OCI-LY1 (cell line): ENCODE results near the gene SERGEF.

Experiments
- H2AFZ ChIP-seq: fragments of 200-600 bp; sonication (generic), shearing (Covaris generic); 2 replicates; pipeline ENCODE4 v1.6.0; 2014; ENCODE audit warnings: antibody characterized with exemption, mild to moderate bottlenecking, low read length
- H3F3A ChIP-seq: fragments of 200-600 bp; sonication (generic), shearing (Covaris generic); 2 replicates; pipeline ENCODE4 v1.6.0; 2014; ENCODE audit warnings: mild to moderate bottlenecking, antibody characterized with exemption, low read length, moderate library complexity; ENCODE audit not compliant: insufficient read depth
- H3K27ac ChIP-seq: fragments of 200-600 bp; sonication (generic); 2 replicates; pipeline ENCODE4 v1.5.1; 2014; ENCODE audit warnings: low read length, mixed run types, mild to moderate bottlenecking, low read depth; ENCODE audit not compliant: poor library complexity, severe bottlenecking
- H3K27me3 ChIP-seq: fragments of 200-600 bp; sonication (generic); 2 replicates; pipeline ENCODE4 v1.6.0; 2014; ENCODE audit warnings: antibody characterized with exemption, mild to moderate bottlenecking, low read length, moderate library complexity; ENCODE audit not compliant: insufficient read depth
- H3K36me3 ChIP-seq: fragments of 200-600 bp; sonication (generic); 2 replicates; pipeline ENCODE4 v1.6.1; 2014; ENCODE audit warnings: mild to moderate bottlenecking, antibody characterized with exemption, low read length, moderate library complexity, mixed read lengths; ENCODE audit not compliant: insufficient read depth
- H3K4me1 ChIP-seq: fragments of 200-600 bp; sonication (generic); 2 replicates; pipeline ENCODE4 v1.5.1; 2014; ENCODE audit warnings: mild to moderate bottlenecking, low read length, moderate library complexity; ENCODE audit not compliant: insufficient read depth, severe bottlenecking
- H3K4me2 ChIP-seq: fragments of 200-600 bp; sonication (generic), shearing (Covaris generic); 2 replicates; pipeline ENCODE4 v1.6.1; 2014; ENCODE audit warnings: low read length
- H3K4me3 ChIP-seq: fragments of 200-600 bp; sonication (generic); 2 replicates; pipeline ENCODE4 v1.5.1; 2014; ENCODE audit warnings: low read length, low read depth, mild to moderate bottlenecking, mixed read lengths; ENCODE audit not compliant: poor library complexity, severe bottlenecking
- H3K79me2 ChIP-seq: fragments of 200-600 bp; shearing (Covaris generic); 2 replicates; pipeline ENCODE4 v1.6.1; 2016; ENCODE audit warnings: mixed run types, low read length, mixed read lengths; ENCODE audit not compliant: insufficient read depth
- H3K9ac ChIP-seq: fragments of 200-600 bp; sonication (generic), shearing (Covaris generic); 2 replicates; pipeline ENCODE4 v1.6.1; 2014; ENCODE audit warnings: mild to moderate bottlenecking, low read length, mixed read lengths
- H3K9me2 ChIP-seq: fragments of 200-600 bp; sonication (generic), shearing (Covaris generic); 2 replicates; pipeline ENCODE4 v1.6.1; 2014; ENCODE audit warnings: low read depth, mild to moderate bottlenecking, low read length, mixed read lengths
- H3K9me3 ChIP-seq: fragments of 200-600 bp; shearing (Covaris generic); 2 replicates; pipeline ENCODE4 v1.6.1; 2014; ENCODE audit warnings: low read length, mixed read lengths
- H4K20me1 ChIP-seq: fragments of 200-600 bp; sonication (generic), shearing (Covaris generic); 2 replicates; pipeline ENCODE4 v1.6.0; 2016; ENCODE audit warnings: mild to moderate bottlenecking, low read length; ENCODE audit not compliant: insufficient read depth
- EZH2 ChIP-seq: fragments of 200-600 bp; sonication (generic), shearing (Covaris generic); IDR thresholded peaks from 2 replicates; pipeline ENCODE4 v1.8.0; 2017; ENCODE audit warnings: borderline replicate concordance, mixed run types, mild to moderate bottlenecking, antibody characterized with exemption, low read length, moderate library complexity, mixed read lengths
- TF ChIP-seq, protein P1 (sequence below): fragments of 200-600 bp; sonication (generic), shearing (Covaris generic); IDR thresholded peaks from 2 replicates; pipeline ENCODE4 v1.5.1; 2017; ENCODE audit warnings: mild to moderate bottlenecking, antibody characterized with exemption, low read length, moderate library complexity, mixed read lengths

The SERGEF gene

GRCh38 chr11:17750801-17751165 is 262.1 kb downstream of the SERGEF start:
- Histone ChIP-seq H3K27me3 (peaks cover 3% of the 10 kb centered on the region; the same call in 1 of the 2 replicates), H3K4me1 (no peaks in the 10 kb centered on the region), H3K9me2 (no peaks in the 10 kb centered on the region), H3K9ac (no peak overlapping the region), H3K27ac (no peak overlapping the region), H3K9me3 (no peaks in the 10 kb centered on the region), H3K79me2 (no peaks in the 10 kb centered on the region), H3K36me3 (no peaks in the 10 kb centered on the region), H4K20me1 (no peaks in the 10 kb centered on the region), H2AFZ (no peak overlapping the region), H3F3A (no peaks in the 10 kb centered on the region), H3K4me2 (no peak overlapping the region), H3K4me3 (no peak overlapping the region)
- no peak for TF ChIP-seq EZH2
- TF ChIP-seq, protein P1, sequence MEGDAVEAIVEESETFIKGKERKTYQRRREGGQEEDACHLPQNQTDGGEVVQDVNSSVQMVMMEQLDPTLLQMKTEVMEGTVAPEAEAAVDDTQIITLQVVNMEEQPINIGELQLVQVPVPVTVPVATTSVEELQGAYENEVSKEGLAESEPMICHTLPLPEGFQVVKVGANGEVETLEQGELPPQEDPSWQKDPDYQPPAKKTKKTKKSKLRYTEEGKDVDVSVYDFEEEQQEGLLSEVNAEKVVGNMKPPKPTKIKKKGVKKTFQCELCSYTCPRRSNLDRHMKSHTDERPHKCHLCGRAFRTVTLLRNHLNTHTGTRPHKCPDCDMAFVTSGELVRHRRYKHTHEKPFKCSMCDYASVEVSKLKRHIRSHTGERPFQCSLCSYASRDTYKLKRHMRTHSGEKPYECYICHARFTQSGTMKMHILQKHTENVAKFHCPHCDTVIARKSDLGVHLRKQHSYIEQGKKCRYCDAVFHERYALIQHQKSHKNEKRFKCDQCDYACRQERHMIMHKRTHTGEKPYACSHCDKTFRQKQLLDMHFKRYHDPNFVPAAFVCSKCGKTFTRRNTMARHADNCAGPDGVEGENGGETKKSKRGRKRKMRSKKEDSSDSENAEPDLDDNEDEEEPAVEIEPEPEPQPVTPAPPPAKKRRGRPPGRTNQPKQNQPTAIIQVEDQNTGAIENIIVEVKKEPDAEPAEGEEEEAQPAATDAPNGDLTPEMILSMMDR: no peak

DNA sequence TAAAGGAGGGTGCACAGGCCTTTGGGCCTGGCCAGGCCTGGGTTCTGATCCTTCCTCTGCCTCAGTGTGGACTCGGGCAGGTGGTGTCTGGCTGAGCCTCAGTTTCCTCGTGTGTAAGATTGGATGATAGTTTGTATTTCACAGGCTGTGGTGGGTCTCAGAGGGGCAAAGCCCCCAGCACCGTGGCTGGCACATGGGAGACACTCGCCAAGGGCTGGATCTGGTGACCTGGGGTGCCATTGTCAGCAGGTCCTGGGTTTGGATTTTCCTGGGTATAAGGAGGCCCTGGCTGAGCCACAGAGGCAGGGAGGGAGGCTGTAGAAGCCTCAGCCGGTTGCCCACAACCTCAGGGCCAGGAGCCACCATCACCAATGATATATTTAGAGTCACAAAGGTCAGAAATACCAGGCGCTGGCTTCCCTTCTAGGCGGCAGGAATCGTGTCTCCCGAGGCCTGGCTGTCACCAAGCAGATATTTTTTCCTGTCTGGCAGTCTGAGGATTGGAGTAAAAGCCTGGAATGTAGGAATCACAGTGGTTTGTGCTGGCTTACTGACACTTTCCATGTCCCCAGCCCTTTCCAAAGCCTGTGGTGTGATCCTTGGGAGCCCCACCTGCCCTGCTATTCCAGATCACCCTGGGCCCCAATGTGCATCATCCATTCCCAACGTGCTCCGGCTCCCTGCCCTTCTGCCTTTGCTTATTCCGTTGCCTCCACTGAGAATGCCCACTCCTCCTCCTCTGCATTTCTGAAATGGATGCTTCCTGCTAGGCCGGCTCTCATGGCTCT is 262.6 kb downstream of the SERGEF start:
- H3F3A ChIP-seq: no peaks in the 10 kb centered on the region
- H3K9me3 ChIP-seq: no peaks in the 10 kb centered on the region
- no peaks in the 10 kb centered on the region for H3K9me2 ChIP-seq
- no peak overlapping the region for H3K9ac ChIP-seq
- no peak overlapping the region for H2AFZ ChIP-seq
- H3K36me3 ChIP-seq: no peaks in the 10 kb centered on the region
- no peak overlapping the region for H3K4me2 ChIP-seq
- TF ChIP-seq, protein P1: no peak
- TF ChIP-seq EZH2: no peak
- peaks cover 3% of the 10 kb centered on the region; the same call in 1 of the 2 replicates for H3K27me3 ChIP-seq
- no peak overlapping the region for H3K27ac ChIP-seq
- no peaks in the 10 kb centered on the region for H3K4me1 ChIP-seq
- H4K20me1 ChIP-seq: no peaks in the 10 kb centered on the region
- H3K4me3 ChIP-seq: no peak overlapping the region
- H3K79me2 ChIP-seq: no peaks in the 10 kb centered on the region

DNA sequence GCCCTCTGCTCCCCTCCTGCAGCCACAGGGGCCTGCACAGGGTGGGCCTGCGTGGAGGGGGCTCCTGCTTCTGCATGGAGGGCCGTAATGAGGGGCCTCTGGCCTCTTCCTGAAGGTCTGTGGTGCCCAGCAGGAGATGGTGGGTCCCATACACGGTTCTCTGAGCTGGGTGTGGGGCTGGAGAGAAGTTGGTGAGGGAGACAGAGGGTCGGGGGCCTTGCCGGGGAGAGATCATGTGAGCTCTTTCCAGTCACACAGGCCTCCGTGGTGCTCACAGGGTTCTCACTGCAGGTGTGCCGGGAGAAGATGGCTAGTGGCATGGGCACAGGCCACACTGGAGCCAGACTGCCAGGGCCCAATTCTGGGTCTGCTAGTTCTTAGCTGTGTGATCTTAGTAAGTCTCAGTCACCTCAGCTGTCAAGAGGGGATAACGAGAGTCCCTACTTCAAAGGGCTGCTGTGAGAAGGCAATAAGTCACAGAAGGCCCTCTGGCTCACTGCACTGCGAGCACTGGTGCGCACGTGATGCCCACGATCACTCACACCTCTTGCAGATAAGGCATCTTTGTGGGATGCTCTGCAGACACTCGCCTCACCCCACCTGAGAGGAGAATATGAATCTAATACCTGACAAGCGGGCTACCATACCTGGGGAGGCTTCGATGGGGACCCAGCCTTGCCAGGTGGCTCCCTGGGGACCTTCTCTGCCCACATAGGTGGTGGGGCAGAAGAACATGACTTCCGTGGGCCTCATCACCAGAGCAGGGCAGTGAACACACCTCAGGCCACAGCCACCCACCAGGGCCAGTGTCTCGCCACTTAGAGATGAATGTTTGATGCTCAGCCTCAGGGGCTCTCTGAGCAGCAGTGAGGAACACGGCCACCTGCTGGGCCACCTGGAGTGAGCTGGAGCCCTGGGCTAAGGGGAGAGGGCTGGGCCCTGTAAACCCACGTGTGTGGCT is 263.8 kb downstream of the SERGEF start:
- no peak overlapping the region for H2AFZ ChIP-seq
- H3K27me3 ChIP-seq: no peaks in the 10 kb centered on the region
- H3K27ac ChIP-seq: no peak overlapping the region
- no peak for TF ChIP-seq EZH2
- TF ChIP-seq, protein P1: no peak
- no peaks in the 10 kb centered on the region for H3K9me2 ChIP-seq
- H3K4me3 ChIP-seq: no peak overlapping the region
- no peaks in the 10 kb centered on the region for H3K36me3 ChIP-seq
- H3K4me1 ChIP-seq: no peaks in the 10 kb centered on the region
- no peak overlapping the region for H3K4me2 ChIP-seq
- no peaks in the 10 kb centered on the region for H3K9me3 ChIP-seq
- no peaks in the 10 kb centered on the region for H3F3A ChIP-seq
- H3K9ac ChIP-seq: no peak overlapping the region
- no peaks in the 10 kb centered on the region for H4K20me1 ChIP-seq
- no peaks in the 10 kb centered on the region for H3K79me2 ChIP-seq
